GM21717 (cell line): ENCODE measurements around the gene WDR87.

Experiments used
- ATAC-seq: cut with Tn5 transposase; IDR thresholded peaks from one replicate; pipeline ENCODE4 v1.9.1; 2021; ENCODE audit warnings: mild to moderate bottlenecking, moderate library complexity; ENCODE audit not compliant: unreplicated experiment

WDR87 gene

GRCh38 chr19:37905946-37906868 lies at the start of gene WDR87:
Gene WDR87 (minus strand): TSS chr19:37906594. CDS start chr19:37898239, 8,355 bp downstream.
- ATAC-seq = no peak

- ATAC-seq = no peak
Observed at GRCh38 chr19:37955986-37956385, 49.6 kb upstream of the WDR87 start.

DNA sequence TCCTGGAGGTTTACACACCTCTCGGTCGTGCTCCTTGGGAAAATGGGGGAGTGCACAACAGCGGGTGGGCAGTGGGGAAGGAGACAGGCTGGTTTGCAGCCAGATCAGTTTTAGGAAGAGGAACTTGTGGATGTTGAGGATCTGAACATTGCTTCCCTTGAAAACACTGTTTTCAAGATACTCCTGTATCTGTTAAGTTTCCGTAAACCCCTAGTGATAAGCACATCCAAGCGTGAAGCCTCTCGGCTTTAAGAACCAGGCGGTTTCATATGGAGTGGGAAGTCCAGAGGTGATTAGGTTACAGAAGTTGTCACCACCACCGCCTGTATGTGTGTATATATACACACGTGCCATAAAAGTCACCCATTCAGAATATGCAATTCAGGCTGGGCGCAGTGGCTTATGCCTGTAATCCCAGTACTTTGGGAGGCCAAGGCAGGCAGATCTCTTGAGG lies 48.1 kb upstream of the WDR87 start:
- no peak for ATAC-seq

DNA sequence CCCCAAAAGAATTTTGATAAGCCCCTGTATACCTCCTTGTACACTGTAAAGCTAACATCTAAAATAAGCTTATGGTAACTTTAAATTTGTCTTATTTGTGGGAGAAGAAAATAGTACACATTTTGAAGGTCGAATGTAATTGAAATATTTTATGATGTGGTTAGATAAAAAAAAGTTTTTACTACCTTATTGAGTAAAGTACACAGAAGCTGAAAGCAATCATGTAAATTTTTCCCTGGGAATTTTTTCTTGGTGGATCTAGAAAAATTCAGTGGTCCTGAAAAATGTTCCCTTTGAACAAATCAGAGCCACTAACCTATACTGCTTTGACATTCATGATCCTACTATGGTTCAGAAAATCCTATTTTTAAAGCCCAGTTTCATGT lies 47.5 kb upstream of the WDR87 start:
- no peak for ATAC-seq

DNA sequence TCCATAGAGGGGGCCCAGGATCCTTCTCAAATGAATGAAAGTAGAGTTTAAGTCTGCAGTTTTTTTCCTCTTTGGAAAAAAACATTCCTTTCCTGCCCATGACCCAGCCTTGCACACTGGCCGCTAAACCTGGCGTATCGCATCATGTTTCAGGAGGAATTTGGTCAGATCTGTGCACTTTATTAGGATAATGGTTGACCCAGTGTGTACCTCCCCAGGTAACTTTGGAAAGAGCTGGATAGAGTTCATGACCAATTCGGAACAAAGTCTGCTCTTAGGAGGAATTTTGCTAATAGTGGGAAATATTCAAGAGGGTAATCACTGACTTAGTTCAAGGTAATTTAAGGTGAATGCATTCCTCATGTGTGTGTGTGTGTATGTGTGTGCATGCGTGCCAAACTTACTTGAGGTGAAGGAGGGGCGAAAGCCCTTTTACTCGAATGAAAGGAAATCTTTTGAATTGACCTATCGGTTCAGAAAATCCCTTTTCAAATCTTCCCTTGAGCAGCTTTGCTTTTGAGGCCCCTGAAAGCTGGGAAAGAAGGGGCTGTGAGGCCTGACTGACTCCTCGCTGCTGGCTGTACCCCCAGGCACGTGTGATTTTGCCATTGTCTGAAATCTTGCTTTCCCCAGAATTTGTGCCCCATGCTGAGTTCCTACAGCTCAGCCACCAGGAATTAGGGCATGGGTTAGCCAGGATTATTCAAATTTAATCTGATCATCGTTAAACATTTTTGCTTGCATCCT lies 47.0 kb upstream of the WDR87 start:
- ATAC-seq = no peak

GRCh38 chr19:37951816-37952210 lies 45.4 kb upstream of the WDR87 start:
- no peak for ATAC-seq

GRCh38 chr19:37950471-37951175 lies 44.2 kb upstream of the WDR87 start:
- no peak for ATAC-seq

- ATAC-seq = no peak
Observed at GRCh38 chr19:37948362-37948761, 42.0 kb upstream of the WDR87 start.

DNA sequence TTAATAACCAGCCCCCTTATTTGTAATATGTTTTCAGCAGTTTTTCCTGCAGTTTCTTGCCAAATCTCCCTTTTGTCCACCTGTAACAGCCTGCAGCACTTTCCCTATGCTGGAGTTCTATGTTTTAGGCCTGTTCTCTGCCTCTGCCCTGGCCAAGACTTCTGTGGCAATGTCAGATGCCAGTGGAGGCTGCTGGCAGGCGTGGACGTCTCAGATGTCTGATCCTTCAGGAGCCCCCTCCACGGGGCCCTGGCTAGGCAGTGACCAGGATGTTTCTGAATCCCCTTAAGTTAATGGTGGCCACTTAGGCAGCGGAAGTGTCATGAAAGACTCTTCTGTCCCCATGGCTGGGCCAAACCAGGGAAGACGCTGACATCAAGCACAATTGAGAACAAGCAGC lies 41.4 kb upstream of the WDR87 start:
- ATAC-seq = no peak

- no peak for ATAC-seq
Observed at GRCh38 chr19:37946132-37946531, 39.7 kb upstream of the WDR87 start.

- ATAC-seq = no peak
Observed at GRCh38 chr19:37943480-37943879, 37.1 kb upstream of the WDR87 start.

- no peak for ATAC-seq
Observed at GRCh38 chr19:37942516-37942902, 36.1 kb upstream of the WDR87 start.

GRCh38 chr19:37941782-37942515 lies 35.6 kb upstream of the WDR87 start:
- ATAC-seq = no peak

DNA sequence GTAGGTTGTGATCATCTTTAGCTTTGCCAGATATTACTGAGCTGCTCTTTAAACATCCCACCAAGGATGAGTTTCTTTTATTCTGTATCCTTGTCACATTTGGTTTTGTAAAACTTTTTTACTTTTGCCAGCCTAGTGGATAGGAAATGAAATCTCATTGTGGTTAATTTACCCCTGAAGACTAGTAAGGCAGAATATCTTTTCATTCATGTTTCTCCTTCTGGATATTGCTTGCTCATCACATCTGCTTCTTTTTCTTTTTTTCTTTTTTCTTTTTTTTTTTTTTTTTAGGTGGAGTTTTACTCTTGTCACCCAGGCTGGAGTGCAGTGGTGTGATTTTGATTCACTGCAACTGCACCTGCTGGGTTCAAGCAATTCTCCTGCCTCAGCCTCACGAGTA lies 32.0 kb upstream of the WDR87 start:
- ATAC-seq = no peak

DNA sequence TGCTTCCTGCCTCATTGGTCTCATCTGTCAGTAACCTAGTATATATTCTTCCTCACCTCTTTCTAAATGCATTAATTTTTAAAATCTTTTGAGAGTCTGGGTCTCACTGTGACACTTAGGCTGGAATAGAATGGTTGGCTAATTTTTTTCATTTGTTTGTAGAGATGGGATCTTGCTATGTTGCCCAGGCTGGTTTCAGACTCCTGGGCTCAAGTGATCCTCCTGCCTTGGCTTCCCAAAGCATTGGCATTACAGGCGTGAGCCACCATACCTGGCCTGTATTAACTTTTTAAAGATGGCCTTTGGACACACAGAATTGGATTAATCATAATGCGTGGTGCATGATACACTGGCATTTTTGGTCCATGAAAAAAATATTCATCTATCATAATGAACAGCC lies 30.5 kb upstream of the WDR87 start:
- ATAC-seq = no peak

DNA sequence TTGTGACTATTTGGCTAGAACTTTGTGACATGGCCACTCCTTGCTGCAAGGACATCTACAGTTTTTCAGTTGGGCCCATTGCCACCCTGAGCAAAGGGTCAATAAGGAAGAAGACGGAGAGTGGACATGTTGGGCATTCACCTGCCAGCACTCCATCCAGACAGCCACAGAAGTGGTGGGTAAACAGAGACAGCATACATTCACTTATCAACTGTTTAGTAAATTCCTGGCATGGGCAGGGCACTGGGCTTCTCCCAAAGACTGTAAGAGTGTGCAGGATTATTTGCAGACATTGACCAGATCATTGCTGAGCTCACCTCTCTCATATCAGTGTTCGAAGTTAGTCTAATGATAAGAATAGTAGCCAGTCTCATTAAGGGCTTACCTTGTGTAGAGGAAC lies 29.8 kb upstream of the WDR87 start:
- ATAC-seq = no peak

- no peak for ATAC-seq
Observed at GRCh38 chr19:37935341-37935740, 28.9 kb upstream of the WDR87 start.

DNA sequence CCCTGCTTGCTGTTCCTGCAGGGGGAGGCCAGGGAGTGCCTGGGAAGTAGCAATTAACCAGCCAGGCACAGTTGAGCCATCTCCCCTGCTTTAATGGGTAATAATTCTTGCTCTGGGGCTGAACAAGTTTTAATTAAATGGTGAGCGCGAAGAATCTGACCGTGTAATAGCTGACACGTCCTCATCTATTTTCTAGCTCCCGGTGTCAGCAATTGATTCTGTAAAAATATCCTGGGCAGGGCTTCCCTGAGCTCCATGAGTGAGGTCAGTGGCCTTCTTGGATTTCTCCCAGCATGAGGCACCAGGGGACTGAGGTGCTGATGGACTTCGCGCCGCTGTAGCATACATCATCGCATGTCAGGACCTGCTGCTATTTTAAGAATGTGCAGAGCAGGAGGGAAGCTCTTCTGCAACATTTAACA lies 27.6 kb upstream of the WDR87 start:
- no peak for ATAC-seq

DNA sequence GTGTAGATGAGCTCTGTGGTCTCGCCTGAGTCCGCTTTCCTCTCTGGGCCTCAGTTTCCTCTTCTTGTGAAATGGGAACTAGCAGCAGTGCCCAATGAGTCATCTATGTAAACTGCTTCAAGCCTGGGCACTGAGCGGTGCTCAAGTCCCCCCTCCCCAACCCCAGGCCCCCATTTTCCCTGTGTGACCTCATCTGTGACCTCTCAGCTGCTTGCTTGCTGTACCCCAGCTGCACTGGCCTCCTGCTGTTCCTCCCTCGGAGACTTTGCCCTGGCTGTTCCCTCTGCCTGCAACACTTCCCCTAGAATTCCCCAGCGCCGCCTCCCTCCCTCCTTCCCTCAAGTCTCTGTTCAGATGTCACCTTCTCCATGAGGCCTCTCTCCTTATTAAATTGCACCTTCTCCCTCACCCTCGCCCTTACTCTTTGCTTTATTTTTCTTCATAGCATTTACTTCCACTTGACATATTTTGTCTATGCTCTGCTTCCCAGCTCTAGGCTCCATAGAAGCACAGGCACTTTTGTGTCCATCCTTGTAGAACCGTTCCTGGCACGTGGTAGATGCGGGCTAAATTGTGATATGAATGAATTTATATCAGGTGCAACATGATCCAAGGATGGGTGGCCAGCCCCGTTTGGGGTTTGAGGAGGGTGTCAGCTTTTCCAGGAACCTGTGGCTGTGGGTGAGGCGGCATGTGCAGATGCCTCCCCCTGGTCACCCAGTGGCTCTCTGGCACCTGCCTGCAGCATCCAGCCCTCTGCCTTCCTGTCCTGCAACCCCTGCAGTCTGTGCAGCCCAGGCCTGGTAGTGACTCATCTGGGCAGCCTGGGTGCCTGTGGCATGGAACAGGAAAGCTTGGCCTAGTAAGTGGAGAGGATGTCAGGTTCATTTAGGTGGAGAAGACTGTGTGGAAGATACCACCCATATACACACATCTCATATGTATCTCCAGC lies 26.9 kb upstream of the WDR87 start:
- ATAC-seq = no peak
